Lower lobe of right lung (tissue), 2 donors: ENCODE data around the gene UBXN6. TPM values are rescaled to one million over a fixed set of nuclear protein-coding genes. Genes with fewer than 3 reads are reported as not detected.

Experiments
- ATAC-seq, 2 donors: fragments of 200-7000 bp; cut with Tn5 transposase; one replicate each; pipeline ENCODE4 v1.9.1; 2020 to 2022; ENCODE audit warnings: mild to moderate bottlenecking in 2 of 2, moderate library complexity in 2 of 2
- DNase-seq: peaks from one replicate; pipeline ENCODE4 v3.0.0-alpha.2; 2020
- H3K27ac ChIP-seq: fragments of 200-600 bp; one replicate; pipeline ENCODE4 v1.8.0; 2022
- H3K27me3 ChIP-seq: fragments of 200-600 bp; one replicate; pipeline ENCODE4 v1.8.0; 2022; ENCODE audit warnings: low read depth
- H3K36me3 ChIP-seq: fragments of 200-600 bp; one replicate; pipeline ENCODE4 v1.8.0; 2022; ENCODE audit warnings: mild to moderate bottlenecking
- H3K4me1 ChIP-seq: fragments of 200-600 bp; one replicate; pipeline ENCODE4 v1.8.0; 2022
- H3K4me3 ChIP-seq: fragments of 200-600 bp; one replicate; pipeline ENCODE4 v1.8.0; 2022; ENCODE audit warnings: mild to moderate bottlenecking
- H3K9me3 ChIP-seq: fragments of 200-600 bp; one replicate; pipeline ENCODE4 v1.8.0; 2022
- CTCF ChIP-seq: fragments of 200-600 bp; IDR thresholded peaks from one replicate; pipeline ENCODE4 v1.8.0; 2022; ENCODE audit warnings: antibody characterized with exemption, mild to moderate bottlenecking
- intact Hi-C: fragments of 100-400 bp; cut with DNase I; formaldehyde crosslinking; loops from one replicate; pipeline ENCODE4 v1.11.0; 2022
- long read RNA-seq: library from polyadenylated mRNA; unstranded; transcript quantifications from one replicate; pipeline ENCODE4 v2.0.0, GENCODE V29; 2021
- total RNA-seq: library from RNA; stranded (reverse); fragmentation: NEBNext Ultra II Directional; extraction: Animal tissue kit (Norgen Biotek cat#: 25700); gene quantifications from one replicate; pipeline ENCODE4 v1.2.1, GENCODE V29; 2021
- donor health status: DM: no; HTN: yes; CAD: no; lungs with severe emphysema.

The UBXN6 gene
- total RNA-seq: 86.1 TPM
- long read RNA-seq, full-length matches to known transcripts: 50 of 77 reads
- long read RNA-seq, partial matches to known transcripts: 22 of 77 reads
- long read RNA-seq, other reads (novel, unspliced or antisense): 5 of 77 reads

GRCh38 chr19:4457654-4458395, at the start of gene UBXN6:
Gene UBXN6 (minus strand): TSS chr19:4457794. CDS start chr19:4457697, 97 bp downstream.
- H3K27ac ChIP-seq: peak within 1 kb of the TSS; percentile 78
- peaks cover 16% of the 10 kb centered on the region for H3K36me3 ChIP-seq
- ATAC-seq (peak; percentile 96 to 97), DNase-seq (peak; percentile 100)
- no peaks in the 10 kb centered on the region for H3K9me3 ChIP-seq
- H3K4me3 ChIP-seq: peak within 1 kb of the TSS; percentile 61
- H3K4me1 ChIP-seq: peaks cover 14% of the 10 kb centered on the region
- no peaks in the 10 kb centered on the region for H3K27me3 ChIP-seq
- peak; percentile 12 for TF ChIP-seq CTCF
- intact Hi-C loops: no loop called here

GRCh38 chr19:4507150-4507452, 49.5 kb upstream of the UBXN6 start:
- DNase-seq (no peak), ATAC-seq (no peak)
- Histone ChIP-seq H3K27ac (no peak overlapping the region), H3K27me3 (no peaks in the 10 kb centered on the region), H3K4me1 (no peaks in the 10 kb centered on the region), H3K4me3 (no peak overlapping the region), H3K36me3 (peaks cover 17% of the 10 kb centered on the region), H3K9me3 (no peaks in the 10 kb centered on the region)
- TF ChIP-seq CTCF: no peak
- intact Hi-C loops: no loop called here

DNA sequence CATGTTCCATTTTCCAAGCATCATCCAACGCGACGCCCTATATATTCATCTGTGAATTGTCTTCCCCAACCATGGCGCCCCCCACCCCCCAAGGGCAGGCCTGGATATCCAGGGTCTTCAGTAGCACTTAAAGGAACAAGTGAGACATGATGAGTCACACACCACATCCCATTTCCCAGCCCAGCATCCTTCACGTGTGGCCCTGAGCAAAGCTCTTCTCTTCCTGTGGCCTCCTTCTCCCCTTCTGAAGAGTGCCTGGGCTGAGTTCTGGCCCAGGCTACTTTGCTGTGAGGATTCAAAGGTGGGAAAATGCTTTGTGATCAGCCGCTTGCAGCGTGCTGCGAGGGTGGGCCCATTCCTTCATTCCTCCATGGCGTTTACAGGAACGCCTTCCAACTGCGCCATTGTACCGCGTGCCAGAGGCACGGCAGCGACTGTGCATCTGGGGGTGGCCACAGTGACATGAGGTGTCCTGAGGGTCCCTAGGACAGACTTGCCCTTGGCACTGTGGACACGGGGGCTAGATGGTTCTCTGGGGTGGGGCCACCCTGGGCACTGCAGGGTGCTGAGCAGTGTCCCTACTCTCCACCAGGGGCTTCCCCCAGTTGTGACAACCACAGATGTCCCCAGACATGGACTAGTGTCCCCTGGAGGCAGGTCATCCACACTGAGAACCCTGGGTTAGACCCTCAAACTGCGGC, 49.0 kb upstream of the UBXN6 start:
- no peak for TF ChIP-seq CTCF
- intact Hi-C loops: no loop called here
- H3K4me3 ChIP-seq: no peak overlapping the region
- peaks cover 23% of the 10 kb centered on the region for H3K36me3 ChIP-seq
- no peaks in the 10 kb centered on the region for H3K4me1 ChIP-seq
- DNase-seq (no peak), ATAC-seq (no peak)
- no peak overlapping the region for H3K27ac ChIP-seq
- no peaks in the 10 kb centered on the region for H3K27me3 ChIP-seq
- H3K9me3 ChIP-seq: no peaks in the 10 kb centered on the region

DNA sequence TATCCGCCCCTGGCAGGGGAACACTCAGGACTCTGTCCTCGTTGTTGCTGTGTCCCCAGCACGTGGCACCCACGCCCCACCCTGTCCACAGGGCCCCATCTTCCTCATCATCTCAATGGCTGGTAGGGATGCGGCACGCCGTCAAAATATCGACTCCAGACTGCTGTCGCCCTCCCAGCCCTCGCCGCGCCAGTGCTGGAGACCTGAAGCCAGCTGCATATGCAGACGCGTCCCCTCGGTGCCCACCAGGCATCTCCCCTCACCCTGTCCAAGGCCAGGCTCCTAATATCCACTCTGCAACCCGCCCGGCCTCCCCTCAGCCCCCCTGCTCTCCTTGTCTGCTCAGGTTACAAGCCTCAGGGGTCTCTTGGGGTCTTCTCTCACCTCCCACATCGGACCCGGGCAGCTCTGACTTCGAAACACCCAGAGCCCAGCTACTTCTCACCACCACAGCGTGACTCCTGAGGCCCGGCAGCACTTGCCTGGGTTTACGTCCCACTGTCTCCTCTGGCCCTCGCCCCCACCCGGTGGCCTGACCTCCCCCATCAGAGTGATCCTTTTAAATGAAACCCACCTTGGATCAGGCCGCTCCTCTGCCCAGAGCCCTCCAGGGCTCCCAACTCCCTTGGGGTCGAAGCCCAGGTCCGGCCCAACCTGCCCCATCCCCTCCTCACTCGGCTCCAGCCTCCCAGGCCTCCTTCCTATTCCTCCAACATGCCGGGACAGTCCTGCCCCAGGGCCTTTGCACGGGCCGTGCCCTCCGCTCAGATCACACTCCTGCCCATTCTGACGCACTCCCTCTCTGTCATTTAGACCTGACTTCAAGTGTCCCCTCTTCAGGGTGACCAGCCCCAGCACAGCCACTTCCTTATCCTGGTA, 48.2 kb upstream of the UBXN6 start:
- Histone ChIP-seq H3K9me3 (no peaks in the 10 kb centered on the region), H3K4me3 (no peak overlapping the region), H3K36me3 (peaks cover 30% of the 10 kb centered on the region), H3K27ac (no peak overlapping the region), H3K4me1 (no peaks in the 10 kb centered on the region), H3K27me3 (no peaks in the 10 kb centered on the region)
- intact Hi-C loops: no loop called here
- TF ChIP-seq CTCF: no peak
- DNase-seq (no peak), ATAC-seq (no peak)

GRCh38 chr19:4504891-4505569, 47.4 kb upstream of the UBXN6 start:
- peaks cover 38% of the 10 kb centered on the region for H3K36me3 ChIP-seq

More at GRCh38 chr19:4504891-4505569, 47.4 kb upstream of the UBXN6 start:
- peak in 1 of 2 donors; percentile 7 for ATAC-seq
- intact Hi-C loops: no loop called here
- Histone ChIP-seq H3K4me3 (no peak overlapping the region), H3K4me1 (no peaks in the 10 kb centered on the region), H3K27me3 (no peaks in the 10 kb centered on the region), H3K27ac (no peak overlapping the region), H3K9me3 (no peaks in the 10 kb centered on the region)
- no peak for TF ChIP-seq CTCF
- no peak for DNase-seq
